SKM-1 (cell line): ENCODE measurements around the gene NRIP1.

ENCODE experiments used
- DNase-seq: peaks from one replicate; lab custom pipeline; 2025; ENCODE audit not compliant: unreplicated experiment; lab: John Stamatoyannopoulos, UW

NRIP1 gene

DNA sequence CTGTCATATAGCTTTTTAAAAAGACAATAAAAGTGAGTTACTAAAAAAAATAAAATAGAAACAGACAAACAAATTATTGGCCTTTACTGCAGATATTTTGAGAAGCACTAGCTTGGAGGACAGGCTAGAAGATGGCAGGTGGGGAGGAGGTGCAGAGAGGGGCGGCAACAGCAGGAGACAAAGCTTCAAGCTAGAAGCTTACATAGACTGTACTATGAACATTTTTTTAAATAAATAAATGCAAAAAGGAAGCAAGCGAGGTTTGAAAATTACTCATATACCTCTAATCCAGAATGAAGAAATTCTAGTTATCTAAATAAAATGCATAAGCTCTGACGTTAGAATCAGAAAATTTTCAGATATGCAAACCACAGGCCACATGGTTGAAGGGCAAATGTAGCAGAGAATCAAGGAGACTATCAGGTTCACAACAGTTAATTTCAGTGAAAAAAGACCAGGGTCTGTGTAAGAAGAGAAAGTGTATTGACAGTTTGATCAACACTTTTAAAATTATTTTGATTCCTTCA is 54.9 kb downstream of the NRIP1 start:
- no peak for DNase-seq

DNA sequence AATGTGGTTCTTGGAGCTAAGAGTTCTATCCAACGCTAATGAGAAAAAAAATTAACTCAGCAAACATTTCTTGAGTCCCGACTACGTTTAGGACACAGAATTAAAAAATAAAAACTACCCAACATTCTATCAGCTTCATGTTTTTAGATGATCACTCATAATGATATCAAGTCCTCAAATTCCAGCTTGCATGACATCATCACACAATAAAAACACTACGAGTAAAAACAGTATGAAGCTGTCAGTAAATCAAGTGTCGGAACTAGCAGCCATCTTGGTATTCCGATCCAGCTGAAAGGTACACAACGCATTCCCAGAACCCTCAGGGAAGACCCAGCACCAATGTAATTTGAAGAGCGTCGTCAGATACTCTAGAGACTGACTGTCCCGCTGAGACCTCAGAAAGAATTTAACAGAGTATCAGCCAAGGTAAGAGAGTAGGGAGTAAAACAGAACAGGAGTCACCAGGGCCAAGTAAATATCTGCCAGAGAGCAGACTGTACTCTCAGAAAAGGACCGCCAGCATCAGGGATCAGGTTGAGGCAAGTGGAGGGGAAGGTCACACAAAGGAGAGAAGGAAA is 57.0 kb downstream of the NRIP1 start:
- DNase-seq, result no peak

DNA sequence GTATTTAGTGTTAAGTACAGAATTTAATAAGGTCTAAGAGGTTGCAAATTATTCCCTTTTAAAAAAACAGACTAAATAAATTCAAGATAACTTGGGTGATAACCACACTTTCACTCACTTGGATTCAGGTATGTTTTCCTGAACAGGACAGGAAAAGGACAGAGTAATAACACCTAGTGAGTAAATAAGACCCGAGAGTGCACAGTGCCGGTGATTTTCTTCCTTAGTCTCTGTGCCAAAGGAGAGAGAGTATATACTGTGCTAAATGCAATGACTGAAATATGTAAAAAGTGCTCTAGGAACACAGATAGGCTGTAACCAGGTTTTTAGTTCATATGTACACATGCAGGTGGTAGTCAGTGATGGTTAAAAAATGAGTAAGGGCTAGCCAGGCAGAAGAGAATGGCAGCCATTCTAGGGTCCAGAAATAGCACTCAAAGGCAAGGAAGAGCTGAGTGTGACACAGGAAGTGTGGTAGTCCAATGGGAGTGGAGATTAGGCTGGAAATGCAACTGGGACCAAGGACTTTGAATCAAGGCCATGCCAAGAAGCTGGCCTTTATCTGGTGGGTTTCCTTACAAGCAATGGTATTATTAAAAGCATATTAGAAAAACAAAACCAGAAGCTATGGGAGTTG is 58.1 kb downstream of the NRIP1 start:
- no peak for DNase-seq

DNA sequence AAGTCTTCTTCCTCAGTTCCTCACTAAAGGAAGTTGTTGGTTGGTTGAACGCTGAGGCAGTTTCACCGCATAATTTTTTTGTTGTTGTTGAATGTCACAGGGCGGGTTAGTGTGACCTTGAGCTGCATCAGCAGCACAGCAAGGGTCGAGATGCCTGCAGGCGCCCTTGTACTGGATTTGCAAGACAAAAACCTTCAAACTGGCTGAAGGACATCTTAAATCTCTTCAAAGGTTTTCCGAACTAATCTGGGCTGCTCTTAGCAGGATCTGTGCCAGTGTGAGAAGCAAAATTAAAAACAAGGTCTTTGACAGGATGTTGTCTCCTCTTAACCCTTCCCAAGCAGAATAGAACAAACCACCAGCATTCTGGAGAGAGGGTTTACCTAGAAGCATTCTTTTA is 59.4 kb downstream of the NRIP1 start:
- no peak for DNase-seq

DNA sequence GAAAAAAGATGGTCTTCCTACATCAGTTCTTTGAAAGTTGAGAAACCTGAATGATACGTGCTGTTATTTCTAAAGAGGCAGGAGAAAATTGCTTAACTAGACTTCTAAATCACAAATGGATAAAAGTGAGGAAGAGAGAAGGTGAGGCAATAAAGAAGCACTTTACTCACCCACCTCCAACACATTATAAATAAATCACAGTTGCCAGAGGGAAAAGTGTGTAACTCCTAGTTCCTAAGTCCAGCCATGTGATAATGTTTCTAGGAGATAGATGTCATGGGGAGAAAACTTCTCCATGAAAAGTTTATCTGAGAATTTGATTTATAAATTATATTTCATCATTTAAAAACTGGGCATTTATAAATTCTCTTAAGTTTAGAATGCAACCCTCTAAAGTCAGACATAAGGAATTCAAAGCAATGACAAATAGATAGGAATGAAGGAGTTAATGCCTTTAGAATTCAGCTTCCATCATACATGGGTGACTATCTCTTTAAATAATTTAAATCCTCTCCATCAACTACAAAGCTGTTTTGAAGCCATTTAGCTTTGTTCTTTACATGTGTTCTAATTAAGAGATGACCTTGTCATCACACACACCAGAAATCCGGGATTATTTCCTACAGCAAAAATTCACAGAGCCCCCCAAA is 60.0 kb downstream of the NRIP1 start:
- DNase-seq, result no peak

DNA sequence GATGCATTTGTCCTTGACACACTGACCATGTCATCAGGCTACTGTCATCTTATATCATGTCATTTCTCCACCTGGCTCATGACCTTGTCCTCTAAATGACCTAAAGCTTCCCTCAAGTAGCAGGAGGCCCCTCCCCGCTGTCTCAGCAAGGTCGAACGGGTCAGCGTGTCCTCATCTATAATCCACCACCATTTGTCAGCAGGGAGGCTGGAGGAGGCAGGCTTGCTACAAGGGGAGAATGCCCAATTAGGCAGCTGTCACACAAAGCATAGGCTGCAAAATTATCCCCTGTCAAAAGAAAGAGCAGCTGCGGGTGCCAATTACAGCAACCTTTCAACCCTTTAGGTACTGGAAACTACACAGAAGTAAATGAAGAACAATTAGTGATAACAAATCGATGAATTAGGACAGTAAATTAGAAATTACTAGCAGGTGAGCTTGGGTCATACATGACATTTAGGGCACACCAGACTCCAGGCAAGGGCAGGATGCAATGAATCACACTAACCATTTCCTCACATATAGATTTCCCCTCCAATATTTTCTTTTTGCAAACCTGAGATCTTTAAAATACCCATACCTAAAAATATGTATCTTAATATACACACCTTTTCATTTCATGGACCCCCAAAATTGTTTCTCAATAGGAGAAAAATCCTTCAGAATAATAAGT is 61.2 kb downstream of the NRIP1 start:
- DNase-seq, result no peak

DNA sequence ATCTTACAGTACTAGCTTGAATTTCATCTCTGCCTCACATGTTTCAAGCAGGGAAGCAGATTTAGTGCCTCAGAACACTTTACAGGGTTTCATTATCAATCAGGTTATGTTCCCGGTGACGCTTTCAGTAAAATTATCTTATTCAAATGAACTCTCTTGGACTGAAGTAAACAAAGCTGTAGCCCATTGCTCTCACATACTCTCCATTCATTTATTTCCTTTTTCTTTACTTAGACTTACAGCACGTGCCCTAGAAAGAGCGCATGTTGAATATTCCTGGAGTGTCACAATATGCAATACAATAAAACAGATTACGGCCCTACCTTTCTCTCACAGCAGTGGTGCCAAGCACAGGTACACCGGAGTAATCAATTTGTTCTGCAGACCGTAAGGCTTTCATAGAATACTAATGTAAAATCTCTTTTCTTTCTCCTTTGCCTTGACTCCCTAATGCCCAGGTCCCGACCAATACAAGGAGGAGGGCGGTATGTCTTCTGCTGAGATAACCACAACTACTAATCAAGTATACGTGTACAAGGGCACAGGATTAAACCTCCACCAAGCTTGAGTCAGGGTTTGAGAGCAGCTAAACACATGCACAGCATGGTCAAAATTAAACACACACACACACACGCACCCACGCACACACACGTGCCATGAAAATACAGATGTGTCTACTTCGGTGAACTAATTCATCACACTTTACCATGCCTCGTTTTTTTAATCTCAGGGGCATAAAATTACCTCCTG is 62.8 kb downstream of the NRIP1 start:
- no peak for DNase-seq

DNA sequence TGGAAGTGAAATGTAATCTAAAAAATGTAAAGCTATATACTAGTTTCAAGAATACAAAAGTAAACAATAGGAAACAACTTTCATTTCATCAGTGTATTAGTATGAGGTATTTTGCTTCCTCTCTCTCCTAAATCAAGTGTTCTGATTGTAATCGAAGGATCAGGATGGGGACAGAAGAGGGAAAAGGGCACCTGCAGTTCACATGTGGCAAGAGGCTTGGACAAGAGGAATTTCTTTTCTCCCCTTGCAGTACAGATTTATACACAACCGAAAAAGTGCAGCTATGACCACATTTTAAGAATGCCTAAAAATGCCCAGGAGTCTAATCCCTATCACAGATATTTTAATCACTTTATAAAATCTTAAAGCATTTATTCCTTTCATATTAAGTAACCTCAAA is 63.7 kb downstream of the NRIP1 start:
- DNase-seq, result no peak

DNA sequence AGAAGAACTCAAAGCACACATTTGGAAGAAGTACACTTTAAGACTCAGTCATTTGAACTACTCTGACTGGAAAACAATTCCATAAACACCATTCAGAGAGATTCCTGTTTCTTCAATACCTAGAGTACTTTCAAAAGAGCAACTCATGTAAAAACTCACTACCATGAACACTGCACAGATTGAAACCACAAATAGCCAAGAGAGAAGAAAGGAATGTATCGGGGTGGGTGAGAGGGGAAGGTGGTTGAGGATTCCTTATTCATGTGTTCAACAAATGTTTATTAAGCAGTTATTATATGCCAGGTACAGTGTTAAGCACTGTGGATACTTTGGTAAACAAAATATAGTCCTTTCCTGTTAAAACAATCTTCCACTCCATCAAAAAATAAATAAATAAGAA is 64.7 kb downstream of the NRIP1 start:
- no peak for DNase-seq

DNA sequence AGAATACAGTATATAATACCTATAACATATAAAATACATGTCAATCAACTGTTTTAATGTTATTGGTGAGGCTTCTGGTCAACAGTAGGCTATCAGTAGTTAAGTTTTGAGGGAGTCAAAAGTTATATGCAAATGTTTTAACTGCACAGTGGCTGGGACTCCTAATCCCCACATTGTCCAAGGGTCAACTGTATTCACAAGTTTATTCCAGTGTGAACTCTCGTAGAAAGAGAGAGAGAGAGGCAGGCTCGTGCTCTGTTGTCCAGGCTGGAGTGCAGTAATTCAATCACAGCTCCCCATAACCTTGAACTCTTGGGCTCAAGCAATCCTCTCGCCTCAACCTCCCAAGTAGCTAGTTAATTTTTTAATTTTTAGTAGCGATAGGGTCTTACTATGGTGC is 66.0 kb downstream of the NRIP1 start:
- no peak for DNase-seq

DNA sequence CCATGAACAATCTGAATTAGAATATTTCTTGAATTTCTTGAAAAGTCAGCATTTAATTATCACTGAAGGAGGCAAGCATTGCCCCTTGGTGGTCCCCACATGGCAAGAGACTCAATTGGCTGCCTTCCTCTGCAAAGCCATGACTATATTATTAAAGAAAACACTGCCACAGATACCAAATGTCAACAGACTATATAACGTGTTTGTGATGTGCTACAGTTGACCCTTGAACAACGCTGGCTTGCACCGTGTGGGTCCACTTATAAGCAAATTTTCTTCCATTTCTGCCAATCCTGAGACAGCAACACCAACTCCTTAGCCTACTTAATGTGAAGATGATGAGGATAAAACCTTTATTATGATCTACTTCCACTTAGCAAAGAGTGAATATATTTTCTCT is 66.5 kb downstream of the NRIP1 start:
- DNase-seq, result no peak

DNA sequence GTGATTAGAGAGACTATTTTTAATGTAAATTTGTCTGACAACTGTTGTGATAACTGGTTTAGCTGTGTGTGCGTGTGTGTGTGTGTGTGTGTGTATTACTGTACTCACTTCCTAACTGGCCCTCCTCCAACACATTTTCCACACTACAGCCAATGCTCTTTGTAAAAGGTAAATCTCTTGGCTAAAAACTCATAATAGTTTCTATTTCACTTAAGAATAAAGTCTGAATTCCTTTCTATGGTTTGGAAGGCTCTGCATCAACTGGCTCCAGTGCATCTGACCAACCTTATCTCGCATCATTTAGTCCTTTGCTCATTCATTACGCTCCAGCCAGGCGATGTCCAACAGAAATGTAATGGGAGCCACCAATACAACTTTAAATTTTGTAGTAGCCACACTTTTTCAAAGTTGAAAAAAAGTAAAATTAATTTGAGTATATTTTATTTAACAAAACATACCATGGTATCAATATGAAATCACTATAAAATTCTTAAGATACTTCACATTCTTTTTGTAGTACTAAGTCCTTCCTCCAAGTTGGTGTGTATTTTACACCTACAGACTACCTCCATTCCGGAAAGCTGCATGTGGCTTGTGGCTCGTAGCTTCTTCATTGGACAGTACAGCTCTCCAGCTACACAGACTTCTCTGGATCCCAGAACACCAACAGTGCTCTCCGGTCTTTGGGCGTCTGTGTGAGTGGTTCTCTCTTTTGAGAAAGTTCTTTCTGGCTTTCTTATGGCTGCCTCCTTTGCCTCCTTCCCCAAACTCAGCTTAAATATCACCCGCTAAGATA is 68.9 kb downstream of the NRIP1 start:
- DNase-seq, result no peak

DNA sequence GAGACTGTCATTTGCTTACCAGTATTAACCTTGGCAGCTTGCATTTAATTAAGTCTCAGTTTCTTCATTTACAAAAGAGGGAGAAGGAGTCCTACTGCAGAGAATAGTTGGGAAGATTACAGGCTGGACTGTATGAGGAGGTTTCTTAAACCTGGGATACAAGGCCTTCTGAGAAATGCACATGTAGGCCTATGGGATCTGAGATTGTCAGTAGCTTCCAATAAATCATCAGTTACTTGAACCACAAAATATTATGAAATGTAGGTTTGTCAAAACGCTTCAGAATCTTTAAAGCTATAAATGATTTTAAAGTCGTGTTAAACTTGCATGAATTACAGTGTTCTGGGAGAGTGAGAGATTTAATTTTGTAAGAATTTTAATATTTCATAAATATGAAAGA is 69.6 kb downstream of the NRIP1 start:
- DNase-seq, result no peak

DNA sequence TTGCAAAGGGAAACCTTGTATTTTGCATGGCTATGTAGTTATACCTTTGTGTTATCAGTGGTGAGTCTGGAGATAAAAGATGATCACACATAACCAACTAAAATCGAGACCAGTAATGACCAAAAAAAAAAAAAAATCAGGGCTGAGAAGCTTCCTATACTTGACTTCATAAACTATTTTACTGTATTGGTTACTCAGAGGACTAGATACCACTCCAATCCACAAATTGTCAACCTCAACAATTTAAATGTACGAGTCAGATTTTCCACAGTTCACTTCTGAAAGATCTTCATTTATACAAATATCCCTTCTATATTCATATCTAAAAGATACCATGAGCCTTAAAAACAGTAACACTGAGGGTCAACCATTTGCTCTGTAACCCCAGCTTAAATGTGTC is 71.7 kb downstream of the NRIP1 start:
- DNase-seq, result no peak

DNA sequence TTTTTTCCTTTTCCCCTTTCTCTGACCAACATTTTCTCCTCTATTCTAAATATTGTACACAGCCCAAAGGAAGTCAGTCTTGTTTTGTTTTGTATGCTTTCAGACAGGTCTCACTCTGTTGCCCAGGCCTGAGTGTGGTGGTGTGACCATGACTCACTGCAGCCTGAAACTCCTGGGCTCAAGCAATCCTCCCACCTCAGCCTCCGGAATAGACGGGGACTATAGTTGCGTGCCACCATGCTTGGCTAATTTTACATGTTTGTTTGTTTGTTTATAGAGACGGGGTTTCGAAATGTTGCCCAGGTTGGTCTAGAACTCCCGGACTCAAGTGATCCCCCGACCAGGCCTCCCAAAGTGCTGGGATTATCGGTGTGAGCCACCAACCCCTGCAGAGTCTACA is 72.8 kb downstream of the NRIP1 start:
- DNase-seq, result no peak

DNA sequence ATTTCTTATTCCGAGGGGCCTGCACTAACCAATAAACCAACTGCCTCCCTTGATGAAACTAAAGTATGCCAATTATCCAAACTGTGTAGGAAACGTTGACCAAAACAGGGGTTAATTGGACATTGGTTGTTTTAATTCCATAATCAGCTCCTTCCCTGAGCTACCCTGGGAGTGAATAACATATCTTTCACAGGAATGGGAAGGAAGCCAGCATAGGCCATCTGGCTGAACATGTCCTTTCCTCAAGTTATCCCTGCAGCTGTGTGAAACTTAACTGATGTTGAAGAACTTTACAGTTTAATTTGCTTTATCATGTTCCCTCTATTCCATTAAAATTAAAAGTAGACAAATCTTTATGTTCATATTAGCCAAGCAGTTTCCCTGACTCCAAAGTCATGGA is 75.4 kb downstream of the NRIP1 start:
- no peak for DNase-seq

DNA sequence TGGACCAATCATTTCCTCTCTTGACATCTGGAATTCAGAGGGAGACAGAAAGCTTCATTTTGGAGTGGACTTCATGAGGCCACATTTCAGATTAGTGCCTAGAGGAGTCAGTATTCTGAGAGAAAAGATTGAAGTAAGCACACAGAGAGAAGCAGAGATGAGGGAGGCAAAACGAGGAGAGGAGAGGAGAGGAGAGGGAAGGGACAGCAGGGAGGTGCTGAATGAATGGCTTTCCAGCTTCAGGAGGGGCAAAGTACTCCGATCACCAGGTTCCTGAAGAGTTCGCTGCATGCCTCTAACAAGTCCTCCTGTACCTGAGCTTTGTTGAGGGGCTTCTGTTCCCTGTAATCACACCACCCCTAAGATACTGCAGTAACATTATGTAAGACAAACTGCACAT is 76.0 kb downstream of the NRIP1 start:
- DNase-seq, result no peak

DNA sequence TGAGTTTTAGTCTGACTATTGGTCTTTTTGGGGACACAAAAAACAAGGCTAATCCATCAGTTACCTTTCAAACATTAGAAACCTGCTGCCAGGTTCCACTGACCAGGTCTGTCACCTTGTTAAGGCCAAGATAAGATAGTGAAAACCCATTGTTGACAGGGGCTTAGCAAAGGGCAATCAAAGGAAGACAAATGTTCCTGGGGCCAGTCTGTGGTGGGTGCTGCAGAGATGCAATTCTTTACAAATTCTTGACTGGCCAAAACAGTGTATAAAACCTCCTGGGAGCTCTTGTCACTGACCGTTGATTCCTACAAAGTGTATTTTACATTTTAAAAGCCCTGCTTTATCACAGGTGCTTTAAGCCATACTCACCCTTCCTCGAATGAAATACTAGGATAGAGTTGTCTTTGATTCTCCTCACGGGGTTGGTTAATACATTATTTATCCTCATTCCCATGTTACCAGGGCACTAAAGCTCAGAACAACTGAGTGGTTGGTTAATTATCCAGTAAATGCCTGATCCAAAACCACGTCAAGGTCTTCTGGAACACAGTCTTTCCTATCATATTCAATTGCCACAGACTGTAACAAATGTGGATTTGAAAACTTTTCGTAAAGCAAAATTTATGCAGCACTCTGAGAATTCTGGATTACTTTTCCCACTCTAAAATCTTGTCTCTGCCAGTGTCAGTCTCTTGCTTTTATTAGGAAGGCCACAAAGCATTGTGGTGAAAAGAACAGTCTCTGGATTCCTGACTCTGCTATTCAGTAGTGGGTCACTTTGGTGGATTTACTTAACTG is 77.2 kb downstream of the NRIP1 start:
- DNase-seq, result no peak

DNA sequence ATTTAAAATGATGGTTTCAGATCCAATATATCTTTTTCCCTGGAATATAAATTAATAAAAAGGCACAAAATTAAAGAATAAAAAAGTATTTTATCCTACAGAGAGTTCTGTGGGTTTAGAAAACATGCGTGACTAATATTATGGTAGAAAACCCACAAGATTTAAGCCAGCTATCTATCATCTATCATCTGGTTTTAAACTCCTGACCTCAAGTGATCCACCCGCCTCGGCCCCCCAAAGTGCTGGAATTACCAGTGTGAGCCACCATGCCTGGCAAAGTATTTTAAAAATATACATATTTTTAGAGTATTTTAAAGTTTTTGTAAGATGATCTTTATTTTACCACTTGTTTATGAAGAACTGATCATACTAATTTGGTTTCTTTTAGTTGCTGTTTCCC is 79.5 kb downstream of the NRIP1 start:
- DNase-seq, result no peak

DNA sequence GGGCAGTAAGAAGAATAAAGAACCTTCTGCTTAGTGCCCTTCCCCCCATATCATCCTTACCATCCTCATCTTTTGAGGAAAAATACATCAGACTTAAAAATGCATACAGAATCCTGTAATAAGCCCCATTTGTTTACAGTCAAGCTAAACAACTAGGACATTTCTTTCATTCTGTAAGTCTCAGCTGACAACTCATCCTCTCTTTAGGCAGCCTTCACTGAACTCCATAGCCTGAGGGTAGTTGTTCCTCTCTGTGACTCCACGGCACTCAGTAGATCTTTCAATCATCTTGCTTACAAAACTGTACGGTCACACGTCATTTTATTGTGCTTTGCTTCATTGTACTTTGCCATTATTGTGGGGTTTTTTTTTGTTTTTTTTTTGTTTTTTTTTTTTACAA is 82.5 kb downstream of the NRIP1 start:
- DNase-seq, result no peak
